ENCODE measurements around the gene FARSB.

The FARSB gene

GRCh38 chr2:222663479-222663878, 7.6 kb upstream of the FARSB start:
- DNase-seq (ENCODE audit: low spot score) = no peak

DNA sequence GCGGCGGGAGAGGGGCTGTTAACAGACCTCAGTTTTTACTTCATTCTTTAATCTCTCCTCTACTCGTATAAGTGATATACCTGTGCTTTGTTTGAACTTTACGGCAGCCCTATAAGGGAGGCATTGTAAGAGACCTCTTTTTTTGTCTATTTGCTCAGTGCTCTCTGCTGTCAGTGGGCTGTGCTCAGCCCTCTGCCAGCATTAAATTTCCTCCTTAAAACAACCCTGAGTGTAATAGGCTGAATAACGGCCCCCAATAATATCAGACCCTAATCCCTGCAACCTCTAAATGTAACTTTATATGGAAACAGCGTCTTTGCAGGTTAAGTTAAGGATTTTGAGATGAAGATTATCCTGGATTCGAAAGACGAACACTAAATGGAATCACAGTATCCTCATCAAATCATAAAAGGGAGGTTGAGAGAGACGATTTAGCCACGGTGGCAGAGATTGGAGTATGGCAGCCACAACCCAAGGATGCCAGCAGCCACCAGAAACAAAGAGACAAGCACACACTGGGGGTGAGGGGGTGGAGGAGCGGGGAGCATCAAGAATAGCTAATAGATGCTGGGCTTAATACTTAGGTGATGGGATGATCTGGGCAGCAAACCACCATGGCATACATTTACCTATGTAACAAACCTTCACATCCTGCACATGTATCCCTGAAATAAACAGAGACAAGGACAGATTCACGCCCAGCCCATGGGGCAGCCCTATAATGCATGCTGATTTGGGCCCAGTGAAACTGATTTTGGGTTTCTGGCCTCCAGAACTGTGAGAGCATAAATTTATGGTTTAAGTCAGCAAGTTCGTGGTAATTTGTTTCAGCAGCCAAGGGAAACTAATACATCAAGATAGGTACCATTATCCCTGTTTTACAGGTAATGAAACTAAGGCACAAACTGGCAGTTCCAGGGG, 894 bp upstream of the FARSB start:
- DNase-seq (ENCODE audit: low spot score) = no peak

- no peak for DNase-seq (ENCODE audit: low spot score)
These were observed 2.6 kb downstream of the FARSB start for GRCh38 chr2:222653280-222653679.

DNA sequence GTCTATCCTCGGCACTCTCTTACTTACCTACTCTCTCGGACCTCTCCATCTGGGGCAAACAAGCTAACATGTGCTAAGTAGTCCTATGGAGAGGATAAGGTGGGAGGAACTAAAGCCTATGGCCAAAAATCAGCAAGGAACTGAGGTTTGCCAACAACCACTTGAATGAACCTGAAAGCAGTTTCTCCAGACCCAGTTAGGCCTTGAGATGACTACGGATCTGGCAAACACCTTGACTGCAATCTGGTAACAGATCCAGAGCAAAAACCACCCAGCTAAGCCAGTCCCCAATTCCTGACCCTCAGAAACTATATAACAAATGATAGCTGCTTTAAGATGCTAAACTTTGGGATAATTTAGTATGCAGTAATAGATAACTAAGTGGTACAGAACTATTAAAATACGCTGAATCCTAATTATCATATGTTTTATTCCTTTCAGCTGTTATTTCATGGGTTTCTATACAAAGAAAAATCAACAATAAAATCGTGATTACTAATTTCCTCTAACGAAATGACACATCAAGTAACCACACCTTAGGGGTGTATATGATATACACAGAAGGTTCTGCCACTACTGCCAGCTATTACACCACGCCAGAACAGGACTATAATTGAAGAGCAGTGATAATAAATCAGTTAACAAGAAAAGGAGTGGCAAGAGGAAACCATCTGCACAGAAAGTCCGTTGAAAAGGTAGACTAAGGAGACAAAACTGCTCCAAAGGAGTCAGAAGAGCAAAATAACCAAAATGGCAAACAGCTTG, 3.2 kb downstream of the FARSB start:
- DNase-seq (ENCODE audit: low spot score) = peak; percentile 12

- DNase-seq (ENCODE audit: low spot score) = no peak
These were observed 4.0 kb downstream of the FARSB start for GRCh38 chr2:222651718-222652418.

DNA sequence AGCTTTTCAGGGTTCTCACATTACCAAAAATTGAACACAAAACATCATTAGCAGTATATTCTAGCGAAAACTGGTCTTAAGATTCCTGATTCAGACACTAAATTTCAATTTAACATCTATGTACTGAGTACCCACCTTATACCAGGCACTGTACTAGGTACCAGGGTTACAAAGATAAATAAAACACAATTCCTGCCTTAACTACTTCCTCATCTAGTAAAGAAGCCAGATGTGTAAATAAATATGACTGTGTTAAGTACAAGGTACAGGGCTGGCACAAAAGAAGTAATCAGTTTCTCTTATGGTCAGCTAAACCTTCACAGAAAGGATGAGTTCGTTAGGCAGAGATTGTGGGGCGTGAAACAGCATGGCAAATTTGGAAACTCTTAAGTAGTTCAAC, 6.1 kb downstream of the FARSB start:
- no peak for DNase-seq (ENCODE audit: low spot score)

- DNase-seq (ENCODE audit: low spot score) = no peak
These were observed 9.9 kb downstream of the FARSB start for GRCh38 chr2:222646008-222646407.

GRCh38 chr2:222643134-222643533, 12.8 kb downstream of the FARSB start:
- no peak for DNase-seq (ENCODE audit: low spot score)

DNA sequence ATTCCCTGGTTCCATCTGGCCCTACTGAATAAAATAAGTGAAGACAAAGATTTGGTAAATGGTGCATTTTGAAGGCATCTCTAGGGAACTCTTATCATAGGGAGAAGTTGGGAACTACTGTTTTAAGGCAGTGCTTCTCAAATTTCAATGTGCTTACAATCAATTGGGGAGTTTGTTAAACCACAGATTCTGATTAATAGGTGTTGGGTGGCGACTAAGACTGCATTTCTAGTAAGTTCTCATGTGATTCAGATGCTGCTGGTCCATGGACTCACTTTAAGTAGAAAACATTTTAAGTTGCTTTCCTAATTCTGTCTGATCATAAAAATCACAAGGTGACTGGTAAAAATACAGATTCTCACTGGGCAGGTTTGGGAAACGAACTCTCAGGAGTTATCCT, 14.6 kb downstream of the FARSB start:
- no peak for DNase-seq (ENCODE audit: low spot score)

GRCh38 chr2:222637067-222637466, 18.8 kb downstream of the FARSB start:
- DNase-seq (ENCODE audit: low spot score) = no peak

GRCh38 chr2:222635295-222635694, 20.6 kb downstream of the FARSB start:
- no peak for DNase-seq (ENCODE audit: low spot score)

DNA sequence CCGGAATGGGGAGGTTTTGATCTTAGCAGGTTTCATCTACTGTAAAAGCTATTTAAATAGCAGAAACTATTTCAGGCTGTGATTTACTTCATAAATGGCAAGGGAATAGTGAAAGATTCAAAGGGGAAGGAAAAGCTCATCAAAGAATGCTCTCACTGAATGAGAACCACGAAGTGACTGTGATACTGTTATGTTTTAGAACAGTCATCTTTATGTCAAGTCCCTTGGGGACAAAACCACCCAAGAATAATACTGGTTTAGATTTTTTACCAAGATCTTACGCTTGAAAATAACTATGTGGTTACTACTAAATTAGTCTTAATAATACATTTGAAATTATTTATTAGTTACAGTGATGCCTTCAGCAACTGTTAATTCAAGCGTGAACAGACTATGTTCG, 28.1 kb downstream of the FARSB start:
- no peak for DNase-seq (ENCODE audit: low spot score)

- DNase-seq (ENCODE audit: low spot score) = no peak
These were observed 32.1 kb downstream of the FARSB start for GRCh38 chr2:222623756-222624309.

DNA sequence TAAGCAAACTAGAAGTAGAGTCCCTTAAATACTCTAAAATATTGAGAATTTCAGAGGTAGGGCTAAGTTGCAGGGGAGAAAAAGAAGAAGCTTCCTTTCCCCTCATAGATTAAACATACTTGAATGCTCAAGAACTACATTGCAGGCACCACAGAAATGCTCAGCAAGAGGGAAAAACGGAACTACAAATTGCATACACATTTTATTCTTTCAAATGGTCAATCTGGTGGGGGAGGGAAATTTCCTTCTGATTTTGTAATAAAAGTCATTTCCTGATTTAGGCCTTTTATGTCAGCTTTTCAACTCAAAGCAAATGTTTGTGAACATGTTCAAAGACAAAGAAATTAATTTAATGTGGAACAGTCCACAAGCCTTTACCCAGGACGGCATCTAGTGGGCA, 33.0 kb downstream of the FARSB start:
- no peak for DNase-seq (ENCODE audit: low spot score)

DNA sequence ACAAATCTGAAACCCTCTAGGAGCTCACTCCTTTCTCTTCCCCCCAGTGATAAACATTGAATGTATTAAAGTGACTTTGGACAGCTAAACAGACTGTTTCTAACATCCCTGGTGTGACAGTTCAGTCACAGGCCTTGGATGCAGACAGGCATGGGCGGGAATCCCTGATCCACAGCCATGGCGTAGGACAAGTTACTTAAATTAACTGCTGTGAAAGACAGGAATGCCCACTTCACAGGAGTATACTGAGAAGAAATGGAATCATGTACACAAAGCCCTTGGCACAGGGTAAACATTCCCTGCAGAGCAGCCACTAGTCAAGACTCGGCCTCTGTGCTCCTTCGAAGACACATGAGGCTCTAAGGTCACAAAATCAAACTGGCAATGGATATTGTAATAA, 34.0 kb downstream of the FARSB start:
- no peak for DNase-seq (ENCODE audit: low spot score)

- no peak for DNase-seq (ENCODE audit: low spot score)
These were observed 40.6 kb downstream of the FARSB start for GRCh38 chr2:222615320-222615719.

DNA sequence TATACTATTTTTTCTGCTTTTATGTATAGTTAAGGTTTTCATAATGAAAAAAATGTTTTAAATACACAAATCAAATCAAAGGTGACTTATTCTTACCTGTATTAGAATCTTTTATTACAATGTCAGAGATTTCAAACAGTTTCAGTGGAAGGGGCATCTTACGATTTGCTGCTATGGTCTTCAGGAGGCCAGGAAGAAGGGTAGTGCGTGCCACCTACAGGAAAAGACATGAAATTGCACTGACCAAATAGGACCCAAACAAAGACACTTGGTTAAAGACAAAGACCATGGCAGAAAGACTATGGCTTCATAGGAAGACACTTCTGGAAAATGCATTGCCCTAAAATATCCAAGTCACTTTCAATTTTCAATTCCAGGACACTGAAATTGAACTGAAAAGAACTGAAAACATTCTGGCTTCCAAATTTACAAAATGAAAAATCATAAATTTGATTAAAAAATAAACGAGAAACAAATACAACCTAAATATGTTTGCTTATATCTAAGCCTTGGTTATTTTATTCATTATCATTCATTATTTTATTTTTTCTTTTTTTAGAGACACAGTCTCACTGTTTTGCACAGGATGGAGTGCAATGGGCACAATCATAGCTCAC, 42.1 kb downstream of the FARSB start:
- DNase-seq (ENCODE audit: low spot score) = peak; percentile 26

DNA sequence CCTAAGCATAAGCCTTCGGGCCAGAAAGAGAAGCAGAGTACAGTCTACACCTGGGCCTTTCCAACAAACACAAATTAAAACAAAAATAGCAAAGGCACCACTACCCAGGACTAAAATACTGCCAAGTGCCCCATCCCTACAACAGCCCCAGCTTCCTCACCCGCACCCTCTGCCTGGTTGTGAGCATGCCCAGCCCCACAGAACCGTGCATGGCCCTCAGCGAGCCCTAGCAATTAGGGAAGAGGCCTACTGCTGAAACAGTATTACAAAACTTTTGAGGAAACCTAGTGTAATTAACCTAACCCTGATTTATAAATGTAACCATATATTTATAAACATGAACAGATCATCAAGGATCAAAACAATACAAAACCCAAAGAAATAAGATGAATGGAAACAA, 44.2 kb downstream of the FARSB start:
- DNase-seq (ENCODE audit: low spot score) = no peak

- no peak for DNase-seq (ENCODE audit: low spot score)
These were observed 45.1 kb downstream of the FARSB start for GRCh38 chr2:222610746-222611145.

DNA sequence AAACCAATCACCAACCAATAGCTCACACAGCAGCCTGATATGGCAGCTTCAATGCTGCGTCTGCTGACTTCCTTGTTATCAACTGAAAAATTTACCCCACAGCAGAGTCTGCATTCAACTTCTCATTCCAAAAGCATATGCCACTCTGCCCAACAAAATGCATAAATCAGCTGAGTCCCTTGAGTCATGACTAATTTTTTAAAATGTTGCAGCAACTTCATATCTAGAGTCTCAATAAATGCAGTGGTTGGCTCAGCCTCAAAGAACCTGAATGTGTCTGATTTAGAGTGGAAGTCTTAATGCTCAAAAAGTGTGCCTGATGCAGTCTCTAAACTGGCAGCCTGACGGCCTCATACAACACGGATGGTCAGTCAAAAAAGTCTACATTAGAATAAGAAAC, 46.5 kb downstream of the FARSB start:
- no peak for DNase-seq (ENCODE audit: low spot score)

DNA sequence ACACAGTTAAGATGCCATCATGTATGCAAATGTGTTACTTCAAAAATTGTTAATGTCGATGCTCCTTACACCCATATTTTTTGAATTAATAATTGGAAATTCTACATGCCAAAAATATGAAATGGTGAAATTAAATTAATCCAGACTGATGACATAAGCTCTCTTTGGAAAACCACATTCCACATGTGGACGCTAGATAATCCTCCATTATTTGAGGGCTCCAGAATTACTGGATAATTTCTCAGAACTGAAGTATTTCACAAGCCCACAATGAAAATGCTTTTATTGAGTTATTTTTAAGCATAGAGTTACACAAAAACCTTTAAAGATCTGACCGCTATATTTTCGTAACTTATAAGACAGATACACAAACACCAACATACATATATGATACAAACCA, 47.8 kb downstream of the FARSB start:
- no peak for DNase-seq (ENCODE audit: low spot score)

DNA sequence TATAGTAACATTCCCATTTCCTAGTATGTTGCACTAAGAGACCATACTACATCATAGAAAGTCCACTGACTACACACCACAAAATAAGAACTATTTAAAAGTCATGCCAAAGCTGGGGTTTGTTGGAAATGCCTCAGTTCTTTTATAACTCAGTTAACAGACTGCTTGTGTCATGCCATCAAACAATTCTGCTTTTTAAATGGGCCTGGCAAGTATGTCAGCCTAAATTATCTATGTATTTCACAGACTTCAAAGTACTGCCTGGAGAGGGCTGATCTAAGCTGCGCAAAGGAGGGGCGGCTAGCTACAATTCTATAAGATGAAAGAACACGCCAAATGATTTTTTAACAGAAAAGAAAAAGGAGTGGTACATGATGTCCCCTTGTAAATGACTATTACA, 49.6 kb downstream of the FARSB start:
- no peak for DNase-seq (ENCODE audit: low spot score)
